ENCODE results near the gene UBQLN3. TPM values are rescaled to one million over a fixed set of nuclear protein-coding genes. Genes with fewer than 3 reads are reported as not detected.

Gene UBQLN3
- total RNA-seq, result not detected

DNA sequence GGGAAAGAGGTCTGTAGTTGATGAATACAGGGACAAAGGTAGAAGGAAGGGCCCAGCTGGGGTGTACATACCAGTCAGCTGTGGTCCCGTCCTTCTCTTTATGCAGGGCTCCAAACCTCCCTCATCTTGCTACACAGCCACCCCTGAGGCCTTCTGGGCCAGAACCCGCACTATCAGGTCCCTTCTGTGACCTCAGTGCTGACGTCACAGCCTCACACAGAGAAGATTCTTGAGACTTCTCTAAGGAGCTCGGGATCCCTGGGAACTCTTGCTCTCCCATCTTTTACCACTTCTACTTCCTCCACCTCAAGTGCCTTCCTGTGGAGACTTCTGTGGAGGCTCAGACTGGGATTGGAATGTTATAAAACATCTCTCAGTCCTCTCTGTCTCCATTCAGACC lies at the start of gene UBQLN3:
Gene UBQLN3 (minus strand): TSS at position 155 of the 400 bp plus-strand sequence. CDS start 399 bp downstream, outside the sequence.

GRCh38 chr11:5548440-5548839 lies 38.7 kb upstream of the UBQLN3 start, which contains the start of gene OR52H1:
Gene OR52H1, minus strand, starts transcription at chr11:5548540. Its CDS starts 3,035 bp downstream, at chr11:5545505.

GRCh38 chr11:5516599-5516998 lies 6.8 kb upstream of the UBQLN3 start, which contains the start of gene UBQLNL:
Gene UBQLNL, minus strand, starts transcription at chr11:5516699. Its CDS starts 258 bp downstream, at chr11:5516441.

DNA sequence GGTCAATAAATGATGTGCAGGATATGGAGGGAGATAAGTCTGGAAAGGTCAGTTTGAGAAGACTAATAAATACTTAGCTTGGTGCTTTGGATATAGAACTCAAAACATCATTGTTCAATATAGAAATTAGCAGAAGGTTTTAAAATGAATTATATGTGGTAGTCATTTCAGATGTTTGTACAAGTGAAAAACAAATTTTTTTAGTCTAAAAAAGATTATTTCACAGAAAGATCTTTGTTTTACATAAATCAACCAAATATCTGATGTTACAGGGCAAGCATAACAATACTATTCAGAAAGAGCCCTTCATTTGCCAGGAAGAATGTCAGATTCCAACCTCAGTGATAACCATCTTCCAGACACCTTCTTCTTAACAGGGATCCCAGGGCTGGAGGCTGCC lies 21.4 kb downstream of the UBQLN3 start, which contains the start of gene OR52D1:
Gene OR52D1 (plus strand): TSS at position 301 of the 400 bp plus-strand sequence. CDS start 22 bp downstream, at position 323.

Other genes with a start within 250 kb of the UBQLN3 start
- gene HBE1, start 240.0 kb downstream of the UBQLN3 start, total RNA-seq, result not detected
- not detected for gene OR51B4, start 208.0 kb downstream of the UBQLN3 start, total RNA-seq
- gene OR51B2, start 185.7 kb downstream of the UBQLN3 start, total RNA-seq, result not detected
- gene OR51B5, start 166.4 kb downstream of the UBQLN3 start, total RNA-seq, result not detected
- not detected for gene OR51B6, start 158.4 kb downstream of the UBQLN3 start, total RNA-seq
- not detected for gene OR51M1, start 126.1 kb downstream of the UBQLN3 start, total RNA-seq
- not detected for gene OR51Q1, start 87.8 kb downstream of the UBQLN3 start, total RNA-seq
- gene OR51I1, start 68.4 kb downstream of the UBQLN3 start, total RNA-seq, result not detected
- not detected for gene OR51I2, start 60.6 kb downstream of the UBQLN3 start, total RNA-seq
- not detected for gene OR52D1, start 21.3 kb downstream of the UBQLN3 start, total RNA-seq
- under 1 TPM in 1 of 2 experiments, not detected in 1; 0.20 TPM for gene UBQLNL, start 6.7 kb upstream of the UBQLN3 start, total RNA-seq
- not detected for gene OR52H1, start 38.6 kb upstream of the UBQLN3 start, total RNA-seq
- not detected for gene OR52B6, start 70.9 kb upstream of the UBQLN3 start, total RNA-seq
- under 1 TPM; 0.10 to 0.28 TPM for gene TRIM6, start 86.7 kb upstream of the UBQLN3 start, total RNA-seq
- 10 to 100 TPM; 12.9 to 13.3 TPM for gene TRIM34, start 115.0 kb upstream of the UBQLN3 start, total RNA-seq
- 10 to 100 TPM; 28.7 to 28.9 TPM for gene TRIM5, start 175.1 kb upstream of the UBQLN3 start, total RNA-seq
- gene TRIM22, start 179.8 kb upstream of the UBQLN3 start, total RNA-seq, result 100 to 1,000 TPM; 262 to 277 TPM
- gene OR56B1, start 226.5 kb upstream of the UBQLN3 start, total RNA-seq, result under 1 TPM; 0.40 to 0.55 TPM
- gene OR52N4, start 244.3 kb upstream of the UBQLN3 start, total RNA-seq, result 1 to 10 TPM; 1.3 to 1.9 TPM

Measured in activated naive CD4-positive, alpha-beta T cell treated with anti-CD3 and anti-CD28 coated beads, Interleukin-2, amount 10 ng/mL, durations not matched to agents 5 hours and 36 hours (primary cell).